GM21737 (cell line): ENCODE results near the gene KRTAP9-6.
"Not testable (repeated sequence)": the region's sequence is repeated elsewhere in the genome, so short reads cannot be mapped to it uniquely, and the experiment has no call there.

Experiments
- ATAC-seq: cut with Tn5 transposase; IDR thresholded peaks from one replicate; pipeline ENCODE4 v1.9.1; 2021; ENCODE audit warnings: mild to moderate bottlenecking, moderate library complexity; ENCODE audit not compliant: unreplicated experiment

Gene KRTAP9-6

GRCh38 chr17:41267711-41268110, 2.5 kb downstream of the KRTAP9-6 start:
- no peak for ATAC-seq

- not testable (repeated sequence) for ATAC-seq
Observed at GRCh38 chr17:41271323-41271722, 6.1 kb downstream of the KRTAP9-6 start.

- ATAC-seq = no peak
Observed at GRCh38 chr17:41271858-41272257, 6.7 kb downstream of the KRTAP9-6 start.

- ATAC-seq = not testable (repeated sequence)
Observed at GRCh38 chr17:41275648-41276190, 10.5 kb downstream of the KRTAP9-6 start, which contains the start of gene KRTAP9-7. TSS of gene KRTAP9-7 (plus strand) at chr17:41275698. CDS start at chr17:41275698, 0 bp downstream.

- ATAC-seq = no peak
Observed at GRCh38 chr17:41278176-41278955, 13.2 kb downstream of the KRTAP9-6 start.

- no peak for ATAC-seq
Observed at GRCh38 chr17:41284043-41284442, 18.9 kb downstream of the KRTAP9-6 start.

- no peak for ATAC-seq
Observed at GRCh38 chr17:41284546-41284945, 19.4 kb downstream of the KRTAP9-6 start.

- ATAC-seq = no peak
Observed at GRCh38 chr17:41287050-41287449, 21.9 kb downstream of the KRTAP9-6 start.

GRCh38 chr17:41294016-41294415, 28.8 kb downstream of the KRTAP9-6 start:
- ATAC-seq = no peak

- ATAC-seq = no peak
Observed at GRCh38 chr17:41296846-41297245, 31.7 kb downstream of the KRTAP9-6 start.

- ATAC-seq = no peak
Observed at GRCh38 chr17:41298458-41299135, 33.4 kb downstream of the KRTAP9-6 start.

GRCh38 chr17:41301204-41301790, 36.1 kb downstream of the KRTAP9-6 start:
- no peak for ATAC-seq

GRCh38 chr17:41301916-41302901, 37.0 kb downstream of the KRTAP9-6 start, which contains the start of gene KRTAP29-1:
TSS of gene KRTAP29-1 (minus strand) at chr17:41302851. CDS start at chr17:41302851, 0 bp downstream.
- ATAC-seq = no peak

- no peak for ATAC-seq
Observed at GRCh38 chr17:41302981-41303380, 37.8 kb downstream of the KRTAP9-6 start.

GRCh38 chr17:41304091-41304490, 38.9 kb downstream of the KRTAP9-6 start:
- ATAC-seq = no peak

- ATAC-seq = no peak
Observed at GRCh38 chr17:41307647-41308046, 42.5 kb downstream of the KRTAP9-6 start.

GRCh38 chr17:41308251-41308917, 43.2 kb downstream of the KRTAP9-6 start:
- ATAC-seq = no peak

- no peak for ATAC-seq
Observed at GRCh38 chr17:41308918-41309359, 43.8 kb downstream of the KRTAP9-6 start, which contains the start of gene KRTAP16-1. TSS of gene KRTAP16-1 (minus strand) at chr17:41309309. CDS start at chr17:41309253, 56 bp downstream.

GRCh38 chr17:41311111-41311510, 45.9 kb downstream of the KRTAP9-6 start:
- ATAC-seq = no peak
